Measurements from ENCODE around the gene FRMPD4.

Gene FRMPD4

GRCh38 chrX:12138361-12139313, at the start of gene FRMPD4:
Gene FRMPD4, plus strand, starts transcription at chrX:12138473. Its CDS starts 499 bp downstream, at chrX:12138972.
- H3K27me3 ChIP-seq (ENCODE audit: low read depth): peaks cover 16% of the 10 kb centered on the region
- no peak within 1 kb of the TSS for H3K4me3 ChIP-seq
- H3K9me3 ChIP-seq: no peaks in the 10 kb centered on the region
- no peaks in the 10 kb centered on the region for H3K4me1 ChIP-seq
- H3K36me3 ChIP-seq (replicated peaks): no peaks in the 10 kb centered on the region
- in situ Hi-C loops (cut with MboI; ENCODE audit: low sequenced_read_pairs): no loop called here
- no peak for DNase-seq (ENCODE audit: low spot score in 2 of 2)

- H3K9me3 ChIP-seq: no peaks in the 10 kb centered on the region
- DNase-seq (ENCODE audit: low spot score in 2 of 2): no peak
- no peaks in the 10 kb centered on the region for H3K27me3 ChIP-seq (ENCODE audit: low read depth)
- H3K4me1 ChIP-seq: no peaks in the 10 kb centered on the region
- no peak overlapping the region for H3K4me3 ChIP-seq
- in situ Hi-C loops (cut with MboI; ENCODE audit: low sequenced_read_pairs): loop anchor here (25.0 kb wide), 1 partner anchor 623 kb away; no protein-coding TSS in a partner anchor
- no peaks in the 10 kb centered on the region for H3K36me3 ChIP-seq (replicated peaks)
These were observed 48.5 kb upstream of the FRMPD4 start for GRCh38 chrX:12089740-12090139.

- Histone ChIP-seq H3K27me3 (ENCODE audit: low read depth) (peaks cover 7% of the 10 kb centered on the region; the same call in 1 of the 2 replicates), H3K4me1 (no peaks in the 10 kb centered on the region), H3K36me3 (replicated peaks) (no peaks in the 10 kb centered on the region), H3K9me3 (no peaks in the 10 kb centered on the region), H3K4me3 (no peak overlapping the region)
- no peak for DNase-seq (ENCODE audit: low spot score in 2 of 2)
- in situ Hi-C loops (cut with MboI; ENCODE audit: low sequenced_read_pairs): no loop called here
These were observed 25.0 kb upstream of the FRMPD4 start for GRCh38 chrX:12113321-12113720.

- H3K4me1 ChIP-seq: no peaks in the 10 kb centered on the region
- H3K4me3 ChIP-seq: no peak overlapping the region
- in situ Hi-C loops (cut with MboI; ENCODE audit: low sequenced_read_pairs): no loop called here
- no peaks in the 10 kb centered on the region for H3K36me3 ChIP-seq (replicated peaks)
- H3K9me3 ChIP-seq: no peaks in the 10 kb centered on the region
- DNase-seq (ENCODE audit: low spot score in 2 of 2): peak; percentile 3 to 53
- H3K27me3 ChIP-seq (ENCODE audit: low read depth): peaks cover 12% of the 10 kb centered on the region
These were observed 22.9 kb upstream of the FRMPD4 start for GRCh38 chrX:12115377-12115776.

GRCh38 chrX:12118134-12118533, 20.1 kb upstream of the FRMPD4 start:
- DNase-seq (ENCODE audit: low spot score in 2 of 2): no peak
- Histone ChIP-seq H3K36me3 (replicated peaks) (no peaks in the 10 kb centered on the region), H3K4me1 (no peaks in the 10 kb centered on the region), H3K4me3 (no peak overlapping the region), H3K27me3 (ENCODE audit: low read depth) (peaks cover 12% of the 10 kb centered on the region), H3K9me3 (no peaks in the 10 kb centered on the region)
- in situ Hi-C loops (cut with MboI; ENCODE audit: low sequenced_read_pairs): no loop called here

GRCh38 chrX:12128017-12128416, 10.3 kb upstream of the FRMPD4 start:
- Histone ChIP-seq H3K27me3 (ENCODE audit: low read depth) (no peaks in the 10 kb centered on the region), H3K36me3 (replicated peaks) (no peaks in the 10 kb centered on the region), H3K9me3 (no peaks in the 10 kb centered on the region), H3K4me3 (no peak overlapping the region), H3K4me1 (no peaks in the 10 kb centered on the region)
- in situ Hi-C loops (cut with MboI; ENCODE audit: low sequenced_read_pairs): no loop called here
- DNase-seq (ENCODE audit: low spot score in 2 of 2): no peak

- Histone ChIP-seq H3K36me3 (replicated peaks) (no peaks in the 10 kb centered on the region), H3K9me3 (no peaks in the 10 kb centered on the region), H3K4me3 (no peak overlapping the region), H3K4me1 (no peaks in the 10 kb centered on the region), H3K27me3 (ENCODE audit: low read depth) (peaks cover 16% of the 10 kb centered on the region)
- in situ Hi-C loops (cut with MboI; ENCODE audit: low sequenced_read_pairs): no loop called here
- no peak for DNase-seq (ENCODE audit: low spot score in 2 of 2)
These were observed 317 bp upstream of the FRMPD4 start for GRCh38 chrX:12137951-12138360.

- in situ Hi-C loops (cut with MboI; ENCODE audit: low sequenced_read_pairs): no loop called here
- Histone ChIP-seq H3K9me3 (no peaks in the 10 kb centered on the region), H3K27me3 (ENCODE audit: low read depth) (peaks cover 16% of the 10 kb centered on the region), H3K4me3 (no peak overlapping the region), H3K36me3 (replicated peaks) (no peaks in the 10 kb centered on the region), H3K4me1 (no peaks in the 10 kb centered on the region)
- no peak for DNase-seq (ENCODE audit: low spot score in 2 of 2)
These were observed 1.8 kb downstream of the FRMPD4 start for GRCh38 chrX:12139934-12140611.

GRCh38 chrX:12141511-12141910, 3.2 kb downstream of the FRMPD4 start:
- H3K9me3 ChIP-seq: no peaks in the 10 kb centered on the region
- DNase-seq (ENCODE audit: low spot score in 2 of 2): no peak
- no peak overlapping the region for H3K4me3 ChIP-seq
- no peaks in the 10 kb centered on the region for H3K4me1 ChIP-seq
- in situ Hi-C loops (cut with MboI; ENCODE audit: low sequenced_read_pairs): no loop called here
- peaks cover 12% of the 10 kb centered on the region for H3K27me3 ChIP-seq (ENCODE audit: low read depth)
- H3K36me3 ChIP-seq (replicated peaks): no peaks in the 10 kb centered on the region

GRCh38 chrX:12142661-12143060, 4.4 kb downstream of the FRMPD4 start:
- Histone ChIP-seq H3K4me3 (no peak overlapping the region), H3K36me3 (replicated peaks) (no peaks in the 10 kb centered on the region), H3K27me3 (ENCODE audit: low read depth) (peaks cover 5% of the 10 kb centered on the region), H3K9me3 (no peaks in the 10 kb centered on the region), H3K4me1 (no peaks in the 10 kb centered on the region)
- in situ Hi-C loops (cut with MboI; ENCODE audit: low sequenced_read_pairs): no loop called here
- no peak for DNase-seq (ENCODE audit: low spot score in 2 of 2)

- Histone ChIP-seq H3K36me3 (replicated peaks) (no peaks in the 10 kb centered on the region), H3K9me3 (no peaks in the 10 kb centered on the region)
These were observed 7.1 kb downstream of the FRMPD4 start for GRCh38 chrX:12145402-12145801.

GRCh38 chrX:12149670-12150407, 11.6 kb downstream of the FRMPD4 start:
- no peaks in the 10 kb centered on the region for H3K36me3 ChIP-seq (replicated peaks)
- in situ Hi-C loops (cut with MboI; ENCODE audit: low sequenced_read_pairs): no loop called here
- no peaks in the 10 kb centered on the region for H3K4me1 ChIP-seq
- no peak for DNase-seq (ENCODE audit: low spot score in 2 of 2)
- no peak overlapping the region for H3K4me3 ChIP-seq
- H3K27me3 ChIP-seq (ENCODE audit: low read depth): no peaks in the 10 kb centered on the region
- H3K9me3 ChIP-seq: no peaks in the 10 kb centered on the region

More at GRCh38 chrX:12145402-12145801, 7.1 kb downstream of the FRMPD4 start:
- in situ Hi-C loops (cut with MboI; ENCODE audit: low sequenced_read_pairs): no loop called here
- no peak for DNase-seq (ENCODE audit: low spot score in 2 of 2)
- Histone ChIP-seq H3K4me1 (no peaks in the 10 kb centered on the region), H3K27me3 (ENCODE audit: low read depth) (no peaks in the 10 kb centered on the region; the same call in 1 of the 2 replicates), H3K4me3 (no peak overlapping the region)

- no peaks in the 10 kb centered on the region for H3K27me3 ChIP-seq (ENCODE audit: low read depth)
- H3K9me3 ChIP-seq: no peaks in the 10 kb centered on the region
- in situ Hi-C loops (cut with MboI; ENCODE audit: low sequenced_read_pairs): no loop called here
- H3K4me1 ChIP-seq: no peaks in the 10 kb centered on the region
- H3K36me3 ChIP-seq (replicated peaks): no peaks in the 10 kb centered on the region
- no peak for DNase-seq (ENCODE audit: low spot score in 2 of 2)
- H3K4me3 ChIP-seq: no peak overlapping the region
These were observed 15.0 kb downstream of the FRMPD4 start for GRCh38 chrX:12153317-12153716.

Data from HAP-1 (cell line).